PC-9 (cell line): ENCODE results near the gene KCNJ10.

Source experiments
- CTCF ChIP-seq: fragments of 200-600 bp; sonication (generic); conservative IDR thresholded peaks from 2 replicates; pipeline ENCODE4 v1.6.1; 2017; ENCODE audit warnings: mixed run types, antibody characterized with exemption, mild to moderate bottlenecking, moderate library complexity
- EZH2 ChIP-seq: fragments of 200-600 bp; sonication (generic); IDR thresholded peaks from 2 replicates; pipeline ENCODE4 v1.8.0; 2017; ENCODE audit warnings: antibody characterized with exemption, low read depth

- TF ChIP-seq EZH2 (no peak), CTCF (no peak)
These were observed 107.8 kb downstream of the KCNJ10 start for GRCh38 chr1:159962176-159962575.
